ENCODE results near the gene KATNB1.
A peak's percentile ranks its signal among the peaks of the same experiment; 100 is the strongest.

The KATNB1 gene

DNA sequence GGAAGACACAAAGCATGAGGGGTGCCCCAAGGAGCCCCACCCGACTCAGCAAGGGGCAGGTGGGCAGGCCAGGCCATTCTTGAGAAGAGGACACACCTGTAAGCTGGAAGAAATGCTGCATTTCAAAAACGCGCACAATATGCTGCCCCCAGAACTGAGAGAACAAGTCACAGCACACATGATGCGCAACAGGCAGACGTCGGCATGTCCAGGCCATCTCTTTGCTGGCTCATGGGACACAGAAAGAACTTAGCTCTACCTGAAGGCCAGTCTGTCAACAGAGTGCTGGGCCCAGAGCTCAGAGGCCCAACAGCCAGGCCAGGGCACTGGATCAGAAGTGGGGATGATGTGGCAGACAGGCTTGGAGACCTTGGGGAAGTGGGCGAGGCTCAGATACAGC, 48.8 kb downstream of the KATNB1 start:
- H3K27ac ChIP-seq: no peak overlapping the region
- TF ChIP-seq, protein P1, sequence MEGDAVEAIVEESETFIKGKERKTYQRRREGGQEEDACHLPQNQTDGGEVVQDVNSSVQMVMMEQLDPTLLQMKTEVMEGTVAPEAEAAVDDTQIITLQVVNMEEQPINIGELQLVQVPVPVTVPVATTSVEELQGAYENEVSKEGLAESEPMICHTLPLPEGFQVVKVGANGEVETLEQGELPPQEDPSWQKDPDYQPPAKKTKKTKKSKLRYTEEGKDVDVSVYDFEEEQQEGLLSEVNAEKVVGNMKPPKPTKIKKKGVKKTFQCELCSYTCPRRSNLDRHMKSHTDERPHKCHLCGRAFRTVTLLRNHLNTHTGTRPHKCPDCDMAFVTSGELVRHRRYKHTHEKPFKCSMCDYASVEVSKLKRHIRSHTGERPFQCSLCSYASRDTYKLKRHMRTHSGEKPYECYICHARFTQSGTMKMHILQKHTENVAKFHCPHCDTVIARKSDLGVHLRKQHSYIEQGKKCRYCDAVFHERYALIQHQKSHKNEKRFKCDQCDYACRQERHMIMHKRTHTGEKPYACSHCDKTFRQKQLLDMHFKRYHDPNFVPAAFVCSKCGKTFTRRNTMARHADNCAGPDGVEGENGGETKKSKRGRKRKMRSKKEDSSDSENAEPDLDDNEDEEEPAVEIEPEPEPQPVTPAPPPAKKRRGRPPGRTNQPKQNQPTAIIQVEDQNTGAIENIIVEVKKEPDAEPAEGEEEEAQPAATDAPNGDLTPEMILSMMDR (conservative IDR thresholded peaks at IDR 0.05): no peak
- no peak for TF ChIP-seq ZFX (IDR thresholded peaks at IDR 0.05)

DNA sequence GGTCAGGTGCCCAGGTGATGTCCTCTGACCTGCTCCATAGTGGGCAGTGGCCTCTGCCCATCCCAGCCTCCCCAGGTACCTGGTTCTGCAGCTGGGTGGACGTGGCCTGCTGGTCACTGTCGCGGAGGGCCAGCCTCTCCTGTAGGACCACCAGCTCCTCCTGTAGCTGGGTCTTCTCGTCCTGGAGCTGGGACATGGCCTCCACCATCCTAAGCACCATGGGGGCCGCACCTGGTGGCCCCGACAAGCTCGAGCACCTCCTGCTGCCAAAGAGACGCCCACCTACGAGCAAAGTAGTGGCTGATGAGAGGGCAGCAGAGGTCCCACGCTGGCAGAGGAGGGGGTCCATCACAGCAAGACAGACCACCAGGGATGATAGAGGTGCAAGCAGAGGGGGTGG, 49.8 kb downstream of the KATNB1 start:
- TF ChIP-seq, protein P1 (conservative IDR thresholded peaks at IDR 0.05): no peak
- no peak for TF ChIP-seq ZFX (IDR thresholded peaks at IDR 0.05)
- no peak overlapping the region for H3K27ac ChIP-seq

DNA sequence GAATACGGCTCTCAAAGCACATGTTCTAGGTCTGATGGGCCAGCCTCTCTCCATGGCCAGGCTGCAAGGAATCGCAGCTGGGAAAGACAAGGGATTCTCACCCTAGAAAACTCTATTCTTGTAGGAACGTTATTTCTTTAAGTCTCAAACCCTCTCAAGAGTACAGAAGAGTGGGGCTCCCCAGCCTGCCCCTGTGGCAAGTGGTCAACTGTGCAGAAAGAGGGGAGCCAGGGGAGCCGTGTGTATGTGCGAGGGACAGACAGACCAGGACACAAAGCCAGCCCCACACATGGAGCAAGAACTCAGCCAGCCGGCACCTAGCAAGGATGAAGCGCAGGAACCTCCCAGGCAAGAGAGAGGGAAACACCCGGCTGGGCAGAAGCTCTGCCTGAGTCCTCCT, 50.4 kb downstream of the KATNB1 start:
- H3K27ac ChIP-seq: peak overlapping the region; percentile 32; the same call in 1 of the 2 replicates
- TF ChIP-seq, protein P1 (conservative IDR thresholded peaks at IDR 0.05): no peak
- no peak for TF ChIP-seq ZFX (IDR thresholded peaks at IDR 0.05)

DNA sequence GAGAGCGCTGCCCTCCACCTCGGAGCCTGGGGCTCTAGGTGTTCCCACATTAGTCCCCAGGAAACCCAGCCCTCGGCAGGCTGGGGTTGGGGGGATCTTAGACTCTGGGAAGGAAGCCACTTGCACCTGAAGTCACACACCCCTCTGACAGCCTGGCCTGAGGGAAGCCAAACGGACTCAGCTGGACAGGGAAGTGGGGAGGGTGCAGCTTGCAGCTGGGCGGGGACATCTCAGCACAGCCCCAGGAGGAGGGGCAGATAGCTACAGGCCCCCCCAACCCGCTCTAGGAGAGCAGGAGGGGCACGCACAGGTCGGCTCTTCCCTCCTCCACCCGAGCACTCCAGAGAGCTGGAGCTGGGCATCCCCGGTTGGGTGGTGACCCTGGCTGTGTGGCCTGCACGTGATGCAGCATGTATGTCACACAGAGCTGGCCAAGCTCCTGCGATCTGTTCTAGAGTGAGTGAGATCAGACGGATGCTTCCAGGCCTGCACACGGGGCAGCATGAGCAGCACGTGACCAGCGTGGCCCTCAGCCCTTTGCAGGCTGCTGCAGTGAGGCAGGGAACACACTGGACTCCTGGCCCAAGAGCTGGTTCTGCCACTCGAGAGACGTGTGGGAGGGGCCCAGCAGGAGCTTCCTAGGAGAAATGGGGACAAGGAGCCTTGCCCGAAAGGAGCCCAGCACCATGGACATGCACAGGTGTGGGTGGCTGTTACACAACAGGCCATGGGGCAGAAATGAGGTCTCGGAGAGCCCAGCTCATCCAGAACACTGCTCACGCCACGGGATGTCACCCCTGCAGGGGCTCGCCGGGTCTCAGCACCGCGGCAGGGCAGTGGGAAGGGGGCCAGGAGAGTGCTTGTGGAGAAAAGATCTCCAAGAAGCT, 51.3 kb downstream of the KATNB1 start:
- TF ChIP-seq, protein P1 (conservative IDR thresholded peaks at IDR 0.05): no peak
- peak overlapping the region; percentile 32 for H3K27ac ChIP-seq

DNA sequence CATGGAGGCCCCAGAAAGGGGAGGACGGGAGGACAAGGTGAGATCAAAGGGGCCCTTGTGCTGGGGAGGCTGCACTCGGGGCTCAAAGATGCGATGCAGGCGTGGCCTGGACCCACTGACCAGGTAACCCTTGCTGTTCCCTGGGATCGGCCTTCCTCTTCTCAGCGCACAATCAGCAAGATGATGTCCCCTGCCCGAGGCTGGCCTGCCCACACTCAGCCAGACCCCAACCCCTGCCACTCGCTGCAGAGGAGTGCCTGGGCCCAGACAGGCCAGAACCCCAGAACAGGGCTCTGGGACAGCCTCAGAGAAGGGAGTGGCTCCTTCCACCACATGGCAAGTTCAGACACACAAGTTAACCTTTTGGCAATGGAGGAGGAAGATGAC, 51.9 kb downstream of the KATNB1 start:
- peak overlapping the region; percentile 32 for H3K27ac ChIP-seq
- no peak for TF ChIP-seq ZFX (IDR thresholded peaks at IDR 0.05)
- TF ChIP-seq, protein P1 (conservative IDR thresholded peaks at IDR 0.05): no peak

DNA sequence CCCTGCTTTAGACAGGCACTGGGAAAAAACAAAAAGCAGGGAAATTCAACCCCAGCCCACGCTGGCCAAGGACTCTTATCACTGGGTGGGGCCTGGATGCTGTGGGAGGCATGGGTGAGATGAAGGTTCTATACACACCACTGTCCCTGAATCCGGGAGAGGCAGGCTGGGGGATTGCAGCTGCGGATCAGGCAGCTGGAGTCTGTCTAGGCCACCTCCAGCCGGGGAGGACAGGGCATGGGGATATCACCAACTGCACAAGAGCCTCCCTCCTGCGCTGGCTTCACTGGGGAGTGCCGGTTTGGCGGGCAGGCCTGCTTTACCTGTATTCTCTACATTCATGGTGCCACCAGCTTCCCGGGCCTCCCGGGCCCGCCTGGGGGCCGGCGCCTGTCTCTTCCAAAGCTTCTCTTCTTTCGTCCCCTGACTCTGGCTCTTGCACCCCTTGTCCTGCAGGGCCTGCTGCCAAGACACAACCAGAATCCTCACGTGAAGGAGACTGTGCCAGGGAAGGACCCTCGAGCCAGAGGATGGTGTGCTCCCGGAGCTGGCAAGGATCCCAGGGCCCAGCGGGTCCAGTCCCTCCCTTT, 52.8 kb downstream of the KATNB1 start:
- no peak overlapping the region for H3K27ac ChIP-seq
- no peak for TF ChIP-seq ZFX (IDR thresholded peaks at IDR 0.05)

DNA sequence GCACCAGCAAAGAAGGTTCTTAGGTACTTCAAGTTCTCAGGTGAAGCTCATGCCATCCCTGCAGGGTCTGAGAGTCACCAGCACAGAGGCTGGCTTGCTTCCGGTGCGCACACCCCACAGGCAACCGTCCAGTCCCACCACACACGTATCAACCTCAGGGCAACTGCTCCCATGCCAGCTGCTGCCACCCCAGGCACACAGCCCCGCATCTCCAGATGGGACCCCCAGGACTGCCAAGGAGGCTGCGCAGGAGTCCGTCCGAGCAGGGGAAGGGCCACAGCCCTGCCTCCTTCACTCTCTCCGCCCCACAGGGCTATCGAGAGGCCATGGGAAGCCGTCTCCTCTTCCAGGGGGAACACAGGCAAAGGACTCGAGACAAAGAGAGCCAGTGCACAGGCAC, 53.4 kb downstream of the KATNB1 start:
- TF ChIP-seq, protein P1 (conservative IDR thresholded peaks at IDR 0.05): no peak
- TF ChIP-seq ZFX (IDR thresholded peaks at IDR 0.05): no peak
- H3K27ac ChIP-seq: no peak overlapping the region
